HG03460 (cell line): ENCODE data around the gene BRD3OS.

Experiments
- ATAC-seq: cut with Tn5 transposase; IDR thresholded peaks from one replicate; pipeline ENCODE4 v1.9.1; 2021; ENCODE audit not compliant: unreplicated experiment

Gene BRD3OS

GRCh38 chr9:134003237-134003636 is 22.0 kb upstream of the BRD3OS start:
- ATAC-seq: no peak

- no peak for ATAC-seq
Measured at GRCh38 chr9:134004131-134004873, 21.0 kb upstream of the BRD3OS start.

GRCh38 chr9:134004881-134005280 is 20.4 kb upstream of the BRD3OS start:
- no peak for ATAC-seq

GRCh38 chr9:134005381-134005780 is 19.9 kb upstream of the BRD3OS start:
- no peak for ATAC-seq

GRCh38 chr9:134007150-134007549 is 18.1 kb upstream of the BRD3OS start:
- ATAC-seq: no peak

GRCh38 chr9:134007571-134007970 is 17.7 kb upstream of the BRD3OS start:
- no peak for ATAC-seq

GRCh38 chr9:134010310-134011173 is 14.7 kb upstream of the BRD3OS start:
- ATAC-seq: no peak

GRCh38 chr9:134011401-134011800 is 13.9 kb upstream of the BRD3OS start:
- no peak for ATAC-seq

GRCh38 chr9:134014946-134015345 is 10.3 kb upstream of the BRD3OS start:
- no peak for ATAC-seq

GRCh38 chr9:134024214-134024792 is 978 bp upstream of the BRD3OS start:
- ATAC-seq: no peak

GRCh38 chr9:134025606-134026541 is 593 bp downstream of the BRD3OS start:
- peak; percentile 42 for ATAC-seq

GRCh38 chr9:134026581-134026980 is 1.3 kb downstream of the BRD3OS start:
- no peak for ATAC-seq

- ATAC-seq: no peak
Measured at GRCh38 chr9:134026981-134027380, 1.7 kb downstream of the BRD3OS start.

GRCh38 chr9:134027561-134027960 is 2.3 kb downstream of the BRD3OS start:
- ATAC-seq: no peak

GRCh38 chr9:134028076-134028475 is 2.8 kb downstream of the BRD3OS start:
- ATAC-seq: no peak

GRCh38 chr9:134028575-134029247 is 3.4 kb downstream of the BRD3OS start:
- no peak for ATAC-seq

GRCh38 chr9:134029248-134030226 is 4.3 kb downstream of the BRD3OS start:
- ATAC-seq: no peak

- no peak for ATAC-seq
Measured at GRCh38 chr9:134030821-134031470, 5.7 kb downstream of the BRD3OS start.

- no peak for ATAC-seq
Measured at GRCh38 chr9:134031783-134032182, 6.5 kb downstream of the BRD3OS start.
